ENCODE results near the gene LOXL1.

GRCh38 chr15:73996939-73997338 lies 70.7 kb downstream of the LOXL1 start:
- TF ChIP-seq CTCF (conservative IDR thresholded peaks at IDR 0.05 in 1 of 2, IDR thresholded peaks at IDR 0.05 in 1 of 2; ENCODE audit: low read depth in 1 of 2, low read length in 2 of 2), result no peak
- TF ChIP-seq EZH2 (IDR thresholded peaks at IDR 0.05; ENCODE audit: low read length, missing control alignments), result no peak
